ENCODE results near the gene INF2. TPM values are rescaled to one million over a fixed set of nuclear protein-coding genes. Genes with fewer than 3 reads are reported as not detected.

The INF2 gene
- total RNA-seq, 2 donors from 2014 or later, result 50.1 to 210 TPM

GRCh38 chr14:104696671-104697316, 7.4 kb downstream of the INF2 start:
- Histone ChIP-seq H3K27ac (no peak overlapping the region), H3K27me3 (replicated peaks; ENCODE audit: insufficient read depth) (no peaks in the 10 kb centered on the region), H3K4me3 (no peak overlapping the region), H3K36me3 (no peaks in the 10 kb centered on the region), H3K4me1 (replicated peaks) (peaks cover 4% of the 10 kb centered on the region), H3K9me3 (no peaks in the 10 kb centered on the region)
- intact Hi-C loops (cut with DNase I), result no loop called here
- TF ChIP-seq POLR2AphosphoS5 (IDR thresholded peaks at IDR 0.05) (no peak), POLR2A (IDR thresholded peaks at IDR 0.05) (no peak), CTCF (IDR thresholded peaks at IDR 0.05) (no peak)
- WGBS, result 65% methylated on average over 11 of the region's 14 CpGs
- no peak for DNase-seq (ENCODE audit: low spot score)

DNA sequence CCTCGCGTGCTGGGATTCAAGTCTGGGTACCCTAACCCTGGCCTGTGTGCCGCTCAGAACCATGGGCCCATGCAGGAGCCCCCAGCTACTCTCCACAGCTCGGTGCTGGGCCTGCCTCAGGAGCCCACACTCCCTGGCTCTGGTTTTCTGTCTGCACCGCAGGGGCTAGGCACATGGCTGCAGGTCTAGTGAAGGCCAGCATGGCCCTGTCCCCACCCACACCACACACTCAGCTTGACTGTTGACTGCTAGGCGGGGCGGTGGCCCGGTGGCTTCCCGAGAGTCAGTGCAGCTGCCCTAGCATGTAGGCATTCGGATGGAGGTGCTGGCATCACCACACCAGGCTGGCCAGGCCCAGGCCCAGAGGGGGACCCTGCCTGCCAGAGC, 7.9 kb downstream of the INF2 start:
- intact Hi-C loops (cut with DNase I), result no loop called here
- H3K4me3 ChIP-seq, result no peak overlapping the region
- H3K9me3 ChIP-seq, result no peaks in the 10 kb centered on the region
- H3K27me3 ChIP-seq (replicated peaks; ENCODE audit: insufficient read depth), result no peaks in the 10 kb centered on the region
- peaks cover 1% of the 10 kb centered on the region for H3K4me1 ChIP-seq (replicated peaks)
- WGBS, result 88% methylated on average over 6 of the region's 10 CpGs
- no peak for TF ChIP-seq POLR2A (IDR thresholded peaks at IDR 0.05)
- no peak for TF ChIP-seq POLR2AphosphoS5 (IDR thresholded peaks at IDR 0.05)
- no peak for TF ChIP-seq CTCF (IDR thresholded peaks at IDR 0.05)
- no peak for DNase-seq (ENCODE audit: low spot score)
- H3K27ac ChIP-seq, result no peak overlapping the region
- H3K36me3 ChIP-seq, result no peaks in the 10 kb centered on the region

- Histone ChIP-seq H3K4me1 (replicated peaks) (no peaks in the 10 kb centered on the region), H3K36me3 (no peaks in the 10 kb centered on the region), H3K4me3 (no peak overlapping the region), H3K27ac (no peak overlapping the region), H3K27me3 (replicated peaks; ENCODE audit: insufficient read depth) (no peaks in the 10 kb centered on the region), H3K9me3 (no peaks in the 10 kb centered on the region)
- DNase-seq (ENCODE audit: low spot score), result no peak
- intact Hi-C loops (cut with DNase I), result no loop called here
- TF ChIP-seq CTCF (IDR thresholded peaks at IDR 0.05), result no peak
- no peak for TF ChIP-seq POLR2A (IDR thresholded peaks at IDR 0.05)
- 63% methylated on average over 19 of the region's 19 CpGs for WGBS
These were observed 8.6 kb downstream of the INF2 start for GRCh38 chr14:104697892-104698583.

- no peaks in the 10 kb centered on the region for H3K27me3 ChIP-seq (replicated peaks; ENCODE audit: insufficient read depth)
- H3K4me1 ChIP-seq (replicated peaks), result no peaks in the 10 kb centered on the region
- no peak overlapping the region for H3K27ac ChIP-seq
- no peaks in the 10 kb centered on the region for H3K36me3 ChIP-seq
- no peak for TF ChIP-seq POLR2A (IDR thresholded peaks at IDR 0.05)
- TF ChIP-seq CTCF (IDR thresholded peaks at IDR 0.05), result no peak
- intact Hi-C loops (cut with DNase I), result no loop called here
- H3K4me3 ChIP-seq, result no peak overlapping the region
- H3K9me3 ChIP-seq, result no peaks in the 10 kb centered on the region
- WGBS, result 65% methylated on average over 21 of the region's 24 CpGs
- no peak for DNase-seq (ENCODE audit: low spot score)
These were observed 9.4 kb downstream of the INF2 start for GRCh38 chr14:104698688-104699425.

Data from prostate gland (tissue), 2 donors.